ENCODE measurements around the gene ACADS. TPM values are rescaled to one million over a fixed set of nuclear protein-coding genes. Genes with fewer than 3 reads are reported as not detected.

Gene ACADS
- total RNA-seq, 1 donor from 2014 or later = 20.9 TPM

GRCh38 chr12:120733574-120733973, 7.9 kb downstream of the ACADS start:
- intact Hi-C loops (cut with DNase I) = no loop called here

GRCh38 chr12:120734210-120734609, 8.6 kb downstream of the ACADS start:
- Histone ChIP-seq H3K9me3 (no peaks in the 10 kb centered on the region), H3K27me3 (no peaks in the 10 kb centered on the region), H3K4me3 (no peak overlapping the region), H3K36me3 (peaks cover 17% of the 10 kb centered on the region), H3K4me1 (no peaks in the 10 kb centered on the region), H3K27ac (no peak overlapping the region)
- no peak for ATAC-seq
- no peak for DNase-seq
- TF ChIP-seq CTCF (IDR thresholded peaks at IDR 0.05) = no peak
- intact Hi-C loops (cut with DNase I) = no loop called here

More at GRCh38 chr12:120733574-120733973, 7.9 kb downstream of the ACADS start:
- H3K27ac ChIP-seq = no peak overlapping the region
- H3K4me1 ChIP-seq = no peaks in the 10 kb centered on the region
- H3K9me3 ChIP-seq = no peaks in the 10 kb centered on the region
- no peak for TF ChIP-seq CTCF (IDR thresholded peaks at IDR 0.05)
- ATAC-seq (no peak), DNase-seq (no peak)
- no peak overlapping the region for H3K4me3 ChIP-seq
- H3K36me3 ChIP-seq = peaks cover 12% of the 10 kb centered on the region
- no peaks in the 10 kb centered on the region for H3K27me3 ChIP-seq

- no peak for DNase-seq
- TF ChIP-seq CTCF (IDR thresholded peaks at IDR 0.05) = no peak
- intact Hi-C loops (cut with DNase I) = no loop called here
These were observed 9.6 kb downstream of the ACADS start for GRCh38 chr12:120735181-120735580.

GRCh38 chr12:120736404-120737331, 11.0 kb downstream of the ACADS start:
- no peaks in the 10 kb centered on the region for H3K4me1 ChIP-seq
- no peak overlapping the region for H3K27ac ChIP-seq
- DNase-seq = no peak
- no peak for TF ChIP-seq CTCF (IDR thresholded peaks at IDR 0.05)
- peaks cover 9% of the 10 kb centered on the region for H3K36me3 ChIP-seq
- no peak overlapping the region for H3K4me3 ChIP-seq
- no peaks in the 10 kb centered on the region for H3K9me3 ChIP-seq
- intact Hi-C loops (cut with DNase I) = no loop called here
- no peak for ATAC-seq
- no peaks in the 10 kb centered on the region for H3K27me3 ChIP-seq

More at GRCh38 chr12:120735181-120735580, 9.6 kb downstream of the ACADS start:
- Histone ChIP-seq H3K27ac (no peak overlapping the region), H3K4me3 (no peak overlapping the region), H3K36me3 (peaks cover 9% of the 10 kb centered on the region), H3K4me1 (no peaks in the 10 kb centered on the region), H3K9me3 (no peaks in the 10 kb centered on the region), H3K27me3 (no peaks in the 10 kb centered on the region)
- ATAC-seq = no peak

- DNase-seq (no peak), ATAC-seq (no peak)
- Histone ChIP-seq H3K27ac (no peak overlapping the region), H3K4me3 (no peak overlapping the region), H3K4me1 (no peaks in the 10 kb centered on the region), H3K36me3 (peaks cover 9% of the 10 kb centered on the region), H3K9me3 (no peaks in the 10 kb centered on the region), H3K27me3 (no peaks in the 10 kb centered on the region)
- TF ChIP-seq CTCF (IDR thresholded peaks at IDR 0.05) = no peak
- intact Hi-C loops (cut with DNase I) = no loop called here
These were observed 12.1 kb downstream of the ACADS start for GRCh38 chr12:120737557-120738251.
